ENCODE data around the gene ETF1. TPM values are rescaled to one million over a fixed set of nuclear protein-coding genes. Genes with fewer than 3 reads are reported as not detected.

The ETF1 gene
- total and polyA plus RNA-seq, 2 donors (not counting 1 experiment from before 2014, with no cell fraction given), result 10.2 to 50.5 TPM

DNA sequence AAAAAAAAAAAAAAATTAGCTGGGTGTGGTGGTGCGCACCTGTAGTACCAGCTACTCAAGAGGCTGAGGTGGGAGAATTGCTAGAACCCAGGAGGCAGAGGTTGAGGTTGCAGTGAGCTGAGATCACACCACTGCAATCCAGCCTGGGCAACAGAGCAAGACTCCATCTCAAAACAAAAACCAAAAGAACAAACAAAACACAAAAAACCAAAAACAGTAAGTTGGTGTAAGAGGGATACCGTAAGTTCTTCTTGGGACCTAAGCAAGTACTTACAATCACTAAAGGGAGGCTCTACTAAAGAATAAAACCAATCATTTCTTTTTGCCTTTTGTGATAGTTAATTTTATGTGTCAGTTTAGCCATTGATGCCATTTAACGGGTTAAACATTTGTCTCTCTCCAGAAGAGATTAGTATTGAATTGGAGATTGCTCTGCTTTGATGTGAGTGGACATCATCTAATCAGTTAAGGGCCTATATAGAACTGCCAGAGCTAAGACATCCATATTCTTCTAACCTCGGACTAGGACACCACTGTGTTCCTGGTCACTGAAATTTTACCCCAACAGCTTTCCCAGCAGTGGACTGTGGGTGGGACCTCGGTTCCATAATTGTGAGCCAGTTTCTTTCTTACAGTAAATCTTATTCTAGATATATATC, 10.5 kb upstream of the ETF1 start:
- peaks cover 18 to 43% of the 10 kb centered on the region in 2 experiments for H3K36me3 ChIP-seq (replicated peaks in 1 of 2; ENCODE audit: control extremely low read depth in 1 of 2, control insufficient read depth in 1 of 2, extremely low read depth in 1 of 2, insufficient read depth in 2 of 2, low read length in 1 of 2)
- no CpG with 5 or more reads among the region's 5 CpGs for WGBS (ENCODE audit: insufficient coverage)
- peak overlapping the region; percentile 3 for H3K27ac Mint-ChIP-seq
- H3K4me1 ChIP-seq (ENCODE audit: control insufficient read depth in 2 of 2, insufficient read depth in 2 of 2, low read length in 2 of 2), result no peaks in the 10 kb centered on the region
- no peak overlapping the region for H3K4me3 ChIP-seq (ENCODE audit: control extremely low read depth in 1 of 5, extremely low read depth in 1 of 5, insufficient read depth in 1 of 5, low read depth in 2 of 5, low read length in 4 of 5)
- no peaks in the 10 kb centered on the region for H3K9me3 ChIP-seq (ENCODE audit: control extremely low read depth in 1 of 3, control insufficient read depth in 2 of 3, insufficient read depth in 1 of 3, low read length in 2 of 3)
- no peak overlapping the region for H3K27ac ChIP-seq (ENCODE audit: low read length in 2 of 2)
- ATAC-seq (ENCODE audit: low read depth) (no peak), DNase-seq (no peak)
- H2AFZ ChIP-seq (ENCODE audit: insufficient read depth, low read depth, low read length, poor library complexity, severe bottlenecking), result no peak overlapping the region
- H3K79me2 ChIP-seq (ENCODE audit: control insufficient read depth, insufficient read depth, low read length), result peaks cover 10% of the 10 kb centered on the region
- no peak overlapping the region for H3K9ac ChIP-seq (ENCODE audit: low read length)
- intact Hi-C loops (cut with micrococcal nuclease), result no loop called here
- no peaks in the 10 kb centered on the region for H3K9me3 Mint-ChIP-seq (ENCODE audit: insufficient read depth)
- no peaks in the 10 kb centered on the region for H4K20me1 ChIP-seq (ENCODE audit: control insufficient read depth, insufficient read depth, low read length, poor library complexity, severe bottlenecking)
- no peaks in the 10 kb centered on the region for H3K27me3 Mint-ChIP-seq
- no peak overlapping the region for H3K4me2 ChIP-seq (replicated peaks; ENCODE audit: low read depth, low read length, poor library complexity, severe bottlenecking)
- TF ChIP-seq, protein P1, sequence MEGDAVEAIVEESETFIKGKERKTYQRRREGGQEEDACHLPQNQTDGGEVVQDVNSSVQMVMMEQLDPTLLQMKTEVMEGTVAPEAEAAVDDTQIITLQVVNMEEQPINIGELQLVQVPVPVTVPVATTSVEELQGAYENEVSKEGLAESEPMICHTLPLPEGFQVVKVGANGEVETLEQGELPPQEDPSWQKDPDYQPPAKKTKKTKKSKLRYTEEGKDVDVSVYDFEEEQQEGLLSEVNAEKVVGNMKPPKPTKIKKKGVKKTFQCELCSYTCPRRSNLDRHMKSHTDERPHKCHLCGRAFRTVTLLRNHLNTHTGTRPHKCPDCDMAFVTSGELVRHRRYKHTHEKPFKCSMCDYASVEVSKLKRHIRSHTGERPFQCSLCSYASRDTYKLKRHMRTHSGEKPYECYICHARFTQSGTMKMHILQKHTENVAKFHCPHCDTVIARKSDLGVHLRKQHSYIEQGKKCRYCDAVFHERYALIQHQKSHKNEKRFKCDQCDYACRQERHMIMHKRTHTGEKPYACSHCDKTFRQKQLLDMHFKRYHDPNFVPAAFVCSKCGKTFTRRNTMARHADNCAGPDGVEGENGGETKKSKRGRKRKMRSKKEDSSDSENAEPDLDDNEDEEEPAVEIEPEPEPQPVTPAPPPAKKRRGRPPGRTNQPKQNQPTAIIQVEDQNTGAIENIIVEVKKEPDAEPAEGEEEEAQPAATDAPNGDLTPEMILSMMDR (IDR thresholded peaks at IDR 0.05), result no peak
- TF ChIP-seq EZH2 (IDR thresholded peaks at IDR 0.05; ENCODE audit: borderline replicate concordance, insufficient read depth, low read depth, low read length, poor library complexity, severe bottlenecking), result no peak
- ChIA-PET CTCF (interaction anchor here (0.7 to 2.0 kb wide), 2 partner anchors 26 to 104 kb away, joined by 3 to 6 read pairs; no protein-coding TSS in a partner anchor), POLR2A (interaction anchor here (0.7 to 0.8 kb wide), 2 partner anchors 11 to 96 kb away, joined by 5 to 8 read pairs; partner anchors contain the start of gene ETF1)
- H3K27me3 ChIP-seq (replicated peaks in 1 of 4; ENCODE audit: control extremely low read depth in 1 of 4, control insufficient read depth in 3 of 4, insufficient read depth in 4 of 4, low read length in 3 of 4), result no peaks in the 10 kb centered on the region
- peaks cover 2% of the 10 kb centered on the region for H3K4me1 Mint-ChIP-seq
- no peak overlapping the region for H3K4me3 Mint-ChIP-seq

DNA sequence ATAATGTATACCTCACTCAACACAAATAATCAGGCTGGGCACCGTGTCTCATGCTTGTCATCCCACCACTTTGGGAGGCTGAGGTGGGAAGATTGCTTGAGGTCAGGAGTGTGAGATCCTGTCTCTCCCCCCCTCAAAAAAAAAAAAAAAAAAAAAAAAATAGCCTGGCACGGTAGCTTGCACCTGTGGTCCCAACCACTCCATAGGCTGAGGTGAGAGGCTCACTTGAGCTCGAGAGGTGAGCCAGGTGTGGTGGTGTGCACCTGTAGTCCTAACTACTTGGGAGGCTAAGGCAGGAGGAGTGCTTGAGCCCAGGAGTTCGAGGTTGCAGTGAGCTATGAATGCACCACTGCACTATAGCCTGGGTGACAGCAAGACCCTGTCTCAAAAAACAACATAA, 9.6 kb upstream of the ETF1 start:
- no peak overlapping the region for H3K4me3 ChIP-seq (ENCODE audit: control extremely low read depth in 1 of 5, extremely low read depth in 1 of 5, insufficient read depth in 1 of 5, low read depth in 2 of 5, low read length in 4 of 5)
- peaks cover 13 to 34% of the 10 kb centered on the region in 2 experiments for H3K36me3 ChIP-seq (replicated peaks in 1 of 2; ENCODE audit: control extremely low read depth in 1 of 2, control insufficient read depth in 1 of 2, extremely low read depth in 1 of 2, insufficient read depth in 2 of 2, low read length in 1 of 2)
- no peaks in the 10 kb centered on the region for H3K27me3 ChIP-seq (replicated peaks in 1 of 4; ENCODE audit: control extremely low read depth in 1 of 4, control insufficient read depth in 3 of 4, insufficient read depth in 4 of 4, low read length in 3 of 4)
- H3K9me3 ChIP-seq (ENCODE audit: control extremely low read depth in 1 of 3, control insufficient read depth in 2 of 3, insufficient read depth in 1 of 3, low read length in 2 of 3), result no peaks in the 10 kb centered on the region
- CTCF ChIA-PET, result interaction anchor here (2.0 kb wide), 1 partner anchor 27 kb away, joined by 6 read pairs; no protein-coding TSS in a partner anchor
- H3K4me1 ChIP-seq (ENCODE audit: control insufficient read depth in 2 of 2, insufficient read depth in 2 of 2, low read length in 2 of 2), result no peaks in the 10 kb centered on the region
- no peaks in the 10 kb centered on the region for H3K9me3 Mint-ChIP-seq (ENCODE audit: insufficient read depth)
- no peak overlapping the region for H2AFZ ChIP-seq (ENCODE audit: insufficient read depth, low read depth, low read length, poor library complexity, severe bottlenecking)
- ATAC-seq (ENCODE audit: low read depth) (no peak), DNase-seq (no peak)
- POLR2A ChIA-PET, result interaction anchor here (0.7 to 0.8 kb wide), 2 partner anchors 10 to 95 kb away, joined by 5 to 8 read pairs; partner anchors contain the start of gene ETF1
- no peak overlapping the region for H3K27ac Mint-ChIP-seq
- peaks cover 10% of the 10 kb centered on the region for H3K4me1 Mint-ChIP-seq
- H3K27ac ChIP-seq (ENCODE audit: low read length in 2 of 2), result no peak overlapping the region
- no peaks in the 10 kb centered on the region for H3K27me3 Mint-ChIP-seq
- intact Hi-C loops (cut with micrococcal nuclease), result no loop called here
- H3K9ac ChIP-seq (ENCODE audit: low read length), result no peak overlapping the region
- H3K4me3 Mint-ChIP-seq, result no peak overlapping the region
- no peak overlapping the region for H3K4me2 ChIP-seq (replicated peaks; ENCODE audit: low read depth, low read length, poor library complexity, severe bottlenecking)
- TF ChIP-seq, protein P1 (IDR thresholded peaks at IDR 0.05), result no peak
- H3K79me2 ChIP-seq (ENCODE audit: control insufficient read depth, insufficient read depth, low read length), result peaks cover 19% of the 10 kb centered on the region
- H4K20me1 ChIP-seq (ENCODE audit: control insufficient read depth, insufficient read depth, low read length, poor library complexity, severe bottlenecking), result no peaks in the 10 kb centered on the region
- 100% methylated on average over 1 of the region's 4 CpGs for WGBS (ENCODE audit: insufficient coverage)

All from B cell (primary cell).